HepG2 (cell line): ENCODE measurements around the gene ZFPL1. TPM values are rescaled to one million over a fixed set of nuclear protein-coding genes. Genes with fewer than 3 reads are reported as not detected.

Experiments used
- ARNT2 ChIP-seq: sonication (generic); formaldehyde crosslinking; IDR thresholded peaks from 2 replicates; pipeline ENCODE4 v1.8.0; 2022; ENCODE audit warnings: mild to moderate bottlenecking, low read depth, missing genetic modification reagents, moderate library complexity
- ELF1 ChIP-seq: sonication (generic); formaldehyde crosslinking; IDR thresholded peaks from 2 replicates; pipeline ENCODE4 v1.4.0; 2020; ENCODE audit warnings: missing genetic modification reagents
- ESRRA ChIP-seq: sonication (generic); formaldehyde crosslinking; IDR thresholded peaks from 2 replicates; pipeline ENCODE4 v1.5.1; 2020; ENCODE audit warnings: mild to moderate bottlenecking, low read depth, missing genetic modification reagents
- FOXJ3 ChIP-seq: sonication (generic); formaldehyde crosslinking; IDR thresholded peaks from 2 replicates; pipeline ENCODE4 v1.4.0; 2020; ENCODE audit warnings: missing genetic modification reagents, mild to moderate bottlenecking, borderline replicate concordance
- GTF3A ChIP-seq: sonication (generic); formaldehyde crosslinking; conservative IDR thresholded peaks from 2 replicates; pipeline ENCODE4 v1.4.0; 2020; ENCODE audit warnings: mild to moderate bottlenecking, missing genetic modification reagents
- HNF4G ChIP-seq, 2 experiments: sonication (generic) in 1 of 2; formaldehyde crosslinking in 1 of 2; IDR thresholded peaks; 2 replicates each; pipeline versions ENCODE4 v1.4.0 to v1.6.1; 2011 to 2020; ENCODE audit warnings: borderline replicate concordance in 2 of 2, low read depth in 2 of 2, mild to moderate bottlenecking in 2 of 2, low read length in 1 of 2, missing genetic modification reagents in 1 of 2, moderate library complexity in 1 of 2
- KDM5B ChIP-seq: sonication (generic); formaldehyde crosslinking; IDR thresholded peaks from 2 replicates; pipeline ENCODE4 v1.4.0; 2020; ENCODE audit warnings: missing genetic modification reagents, mild to moderate bottlenecking, borderline replicate concordance
- TBL1XR1 ChIP-seq: fragments of 150-350 bp; IDR thresholded peaks from 2 replicates; pipeline ENCODE4 v1.6.1; 2014; ENCODE audit warnings: borderline replicate concordance, low read length; ENCODE audit not compliant: partially characterized antibody
- ZMYM2 ChIP-seq: sonication (generic); formaldehyde crosslinking; IDR thresholded peaks from 2 replicates; pipeline ENCODE4 v1.8.0; 2022; ENCODE audit warnings: mild to moderate bottlenecking, missing genetic modification reagents
- ZNF33B ChIP-seq: sonication (generic); formaldehyde crosslinking; IDR thresholded peaks from 2 replicates; pipeline ENCODE4 v1.5.1; 2020; ENCODE audit warnings: mild to moderate bottlenecking, missing genetic modification reagents
- ZNF605 ChIP-seq: sonication (generic); formaldehyde crosslinking; IDR thresholded peaks from 2 replicates; pipeline ENCODE4 v1.8.0; 2022; ENCODE audit warnings: mild to moderate bottlenecking, missing genetic modification reagents
- ZNF660 ChIP-seq: sonication (generic); formaldehyde crosslinking; IDR thresholded peaks from 2 replicates; pipeline ENCODE4 v1.5.1; 2020; ENCODE audit warnings: mild to moderate bottlenecking, low read depth, missing genetic modification reagents, borderline replicate concordance
- ZNF761 ChIP-seq: sonication (generic); formaldehyde crosslinking; conservative IDR thresholded peaks from 2 replicates; pipeline ENCODE4 v1.4.0; 2020; ENCODE audit warnings: mild to moderate bottlenecking, missing genetic modification reagents
- polyA plus RNA-seq, 8 experiments: library from polyadenylated mRNA; depleted of rRNA in 3 of 8; stranded (reverse) in 7 of 8; unstranded in 1 of 8; fragments of >200 nt; fragmentation: Illumina TruSeq in 4 of 8; extraction: Trizol in 4 of 8; gene quantifications; 2 replicates each; pipeline versions ENCODE4 v1.2.1 to v1.2.3, GENCODE V29; 2011 to 2016; ENCODE audit warnings: low read depth in 4 of 8, missing spikeins in 1 of 8, mixed read lengths in 1 of 8; ENCODE audit not compliant: insufficient read depth in 1 of 8
- total RNA-seq, 5 experiments: library from RNA; depleted of rRNA; stranded (reverse); fragments of >200 nt; fragmentation: Illumina TruSeq; extraction: Trizol; gene quantifications; 2 replicates each; pipeline ENCODE4 v1.2.3, GENCODE V29; 2016; ENCODE audit warnings: low read depth in 1 of 5
- TF ChIP-seq, protein P1 (sequence below): IDR thresholded peaks from 2 replicates; pipeline ENCODE4 v1.6.1; 2016; ENCODE audit warnings: low read depth, control low read depth
- TF ChIP-seq, protein P2 (sequence below): sonication (generic); formaldehyde crosslinking; IDR thresholded peaks from 2 replicates; pipeline ENCODE4 v1.4.0; 2020; ENCODE audit warnings: missing genetic modification reagents
- TF ChIP-seq, protein P3 (sequence below): sonication (generic); formaldehyde crosslinking; IDR thresholded peaks from 2 replicates; pipeline ENCODE4 v1.8.1; 2023; ENCODE audit warnings: mild to moderate bottlenecking, missing genetic modification reagents
- TF ChIP-seq, protein P4 (sequence below): IDR thresholded peaks from 2 replicates; pipeline ENCODE4 v1.6.1; 2018; ENCODE audit warnings: missing genetic modification reagents
- TF ChIP-seq, protein P5 (sequence below): sonication (generic); formaldehyde crosslinking; IDR thresholded peaks from 2 replicates; pipeline ENCODE4 v1.8.0; 2022; ENCODE audit warnings: mild to moderate bottlenecking, missing genetic modification reagents, moderate library complexity
- TF ChIP-seq, protein P6 (sequence below): sonication (generic); formaldehyde crosslinking; IDR thresholded peaks from 2 replicates; pipeline ENCODE4 v1.8.1; 2023; ENCODE audit warnings: mild to moderate bottlenecking, missing genetic modification reagents

Gene ZFPL1
- total and polyA plus RNA-seq, 2 of the 13 experiments (the other 11 are each of a cell fraction or from before 2014, with no cell fraction given), result 32.2 to 56.0 TPM

DNA sequence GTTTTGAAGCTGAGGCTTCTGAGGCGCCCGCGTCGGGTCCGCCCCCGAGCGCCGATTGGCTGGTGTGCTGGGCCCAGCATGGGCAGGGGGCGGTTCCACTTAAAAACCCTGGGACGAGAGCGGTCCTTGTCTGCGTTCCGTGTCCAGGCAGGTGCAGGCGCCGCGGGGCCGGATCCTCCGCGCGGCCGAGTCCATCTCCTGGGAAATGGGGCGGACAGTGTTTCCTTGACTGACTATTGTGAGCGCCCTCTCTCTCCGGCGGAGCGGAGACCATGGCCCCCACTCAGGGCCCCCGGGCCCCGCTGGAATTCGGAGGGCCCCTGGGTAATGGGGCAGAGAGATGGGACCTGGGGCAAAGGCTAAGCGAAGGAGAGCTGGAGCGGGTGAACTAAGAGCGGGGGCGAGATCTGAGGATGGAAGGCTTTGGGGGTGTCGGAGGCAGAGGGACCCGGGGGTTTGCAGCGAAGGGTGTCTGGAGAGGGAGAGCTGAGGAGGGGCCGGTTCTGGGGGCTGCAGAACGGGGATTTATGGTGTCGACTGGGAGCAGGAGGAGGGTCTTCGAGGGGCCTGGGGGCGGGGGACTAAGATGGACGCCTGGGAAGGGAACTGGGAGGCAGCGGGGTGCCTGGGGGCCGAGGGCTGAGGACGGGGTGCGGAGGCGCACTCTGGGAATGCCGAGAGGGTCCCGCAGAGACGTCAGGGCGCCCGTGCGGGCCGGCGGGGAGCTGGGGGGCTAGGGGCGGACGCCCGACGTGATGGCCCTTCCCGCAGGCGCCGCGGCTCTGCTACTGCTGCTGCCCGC lies 27.9 kb downstream of the ZFPL1 start, which contains the start of gene TM7SF2 (continued):
- TF ChIP-seq ZNF33B (CRISPR knock-in tag) (no peak), GTF3A (CRISPR knock-in tag) (no peak), HNF4G (IDR thresholded peaks at IDR 0.05; ENCODE audit: borderline replicate concordance, low read depth, low read length) (no peak), HNF4G (CRISPR knock-in tag; IDR thresholded peaks at IDR 0.05; ENCODE audit: borderline replicate concordance, low read depth) (no peak), ZNF605 (CRISPR knock-in tag) (peak; percentile 82), ARNT2 (no peak; the same call in 1 of the 2 replicates), ZNF761 (0 out of 2 replicates have a peak, but pooled peaks have one; percentile 23), ELF1 (CRISPR knock-in tag) (peak; percentile 22; the same call in 1 of the 2 replicates), TBL1XR1 (peak; percentile 17), ZMYM2 (CRISPR knock-in tag) (peak; percentile 7; the same call in 1 of the 2 replicates), ESRRA (CRISPR knock-in tag) (no peak), ZNF660 (no peak), FOXJ3 (CRISPR knock-in tag) (no peak), KDM5B (CRISPR knock-in tag) (peak; percentile 49)
- TF ChIP-seq, protein P1, sequence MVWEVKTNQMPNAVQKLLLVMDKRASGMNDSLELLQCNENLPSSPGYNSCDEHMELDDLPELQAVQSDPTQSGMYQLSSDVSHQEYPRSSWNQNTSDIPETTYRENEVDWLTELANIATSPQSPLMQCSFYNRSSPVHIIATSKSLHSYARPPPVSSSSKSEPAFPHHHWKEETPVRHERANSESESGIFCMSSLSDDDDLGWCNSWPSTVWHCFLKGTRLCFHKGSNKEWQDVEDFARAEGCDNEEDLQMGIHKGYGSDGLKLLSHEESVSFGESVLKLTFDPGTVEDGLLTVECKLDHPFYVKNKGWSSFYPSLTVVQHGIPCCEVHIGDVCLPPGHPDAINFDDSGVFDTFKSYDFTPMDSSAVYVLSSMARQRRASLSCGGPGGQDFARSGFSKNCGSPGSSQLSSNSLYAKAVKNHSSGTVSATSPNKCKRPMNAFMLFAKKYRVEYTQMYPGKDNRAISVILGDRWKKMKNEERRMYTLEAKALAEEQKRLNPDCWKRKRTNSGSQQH, result 0 out of 2 replicates have a peak, but pooled peaks have one; percentile 51
- TF ChIP-seq, protein P2, sequence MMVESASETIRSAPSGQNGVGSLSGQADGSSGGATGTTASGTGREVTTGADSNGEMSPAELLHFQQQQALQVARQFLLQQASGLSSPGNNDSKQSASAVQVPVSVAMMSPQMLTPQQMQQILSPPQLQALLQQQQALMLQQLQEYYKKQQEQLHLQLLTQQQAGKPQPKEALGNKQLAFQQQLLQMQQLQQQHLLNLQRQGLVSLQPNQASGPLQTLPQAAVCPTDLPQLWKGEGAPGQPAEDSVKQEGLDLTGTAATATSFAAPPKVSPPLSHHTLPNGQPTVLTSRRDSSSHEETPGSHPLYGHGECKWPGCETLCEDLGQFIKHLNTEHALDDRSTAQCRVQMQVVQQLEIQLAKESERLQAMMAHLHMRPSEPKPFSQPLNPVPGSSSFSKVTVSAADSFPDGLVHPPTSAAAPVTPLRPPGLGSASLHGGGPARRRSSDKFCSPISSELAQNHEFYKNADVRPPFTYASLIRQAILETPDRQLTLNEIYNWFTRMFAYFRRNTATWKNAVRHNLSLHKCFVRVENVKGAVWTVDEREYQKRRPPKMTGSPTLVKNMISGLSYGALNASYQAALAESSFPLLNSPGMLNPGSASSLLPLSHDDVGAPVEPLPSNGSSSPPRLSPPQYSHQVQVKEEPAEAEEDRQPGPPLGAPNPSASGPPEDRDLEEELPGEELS (CRISPR knock-in tag), result peak; percentile 46
- TF ChIP-seq, protein P3, sequence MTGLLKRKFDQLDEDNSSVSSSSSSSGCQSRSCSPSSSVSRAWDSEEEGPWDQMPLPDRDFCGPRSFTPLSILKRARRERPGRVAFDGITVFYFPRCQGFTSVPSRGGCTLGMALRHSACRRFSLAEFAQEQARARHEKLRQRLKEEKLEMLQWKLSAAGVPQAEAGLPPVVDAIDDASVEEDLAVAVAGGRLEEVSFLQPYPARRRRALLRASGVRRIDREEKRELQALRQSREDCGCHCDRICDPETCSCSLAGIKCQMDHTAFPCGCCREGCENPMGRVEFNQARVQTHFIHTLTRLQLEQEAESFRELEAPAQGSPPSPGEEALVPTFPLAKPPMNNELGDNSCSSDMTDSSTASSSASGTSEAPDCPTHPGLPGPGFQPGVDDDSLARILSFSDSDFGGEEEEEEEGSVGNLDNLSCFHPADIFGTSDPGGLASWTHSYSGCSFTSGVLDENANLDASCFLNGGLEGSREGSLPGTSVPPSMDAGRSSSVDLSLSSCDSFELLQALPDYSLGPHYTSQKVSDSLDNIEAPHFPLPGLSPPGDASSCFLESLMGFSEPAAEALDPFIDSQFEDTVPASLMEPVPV (CRISPR knock-in tag), result peak; percentile 75
- TF ChIP-seq, protein P4, sequence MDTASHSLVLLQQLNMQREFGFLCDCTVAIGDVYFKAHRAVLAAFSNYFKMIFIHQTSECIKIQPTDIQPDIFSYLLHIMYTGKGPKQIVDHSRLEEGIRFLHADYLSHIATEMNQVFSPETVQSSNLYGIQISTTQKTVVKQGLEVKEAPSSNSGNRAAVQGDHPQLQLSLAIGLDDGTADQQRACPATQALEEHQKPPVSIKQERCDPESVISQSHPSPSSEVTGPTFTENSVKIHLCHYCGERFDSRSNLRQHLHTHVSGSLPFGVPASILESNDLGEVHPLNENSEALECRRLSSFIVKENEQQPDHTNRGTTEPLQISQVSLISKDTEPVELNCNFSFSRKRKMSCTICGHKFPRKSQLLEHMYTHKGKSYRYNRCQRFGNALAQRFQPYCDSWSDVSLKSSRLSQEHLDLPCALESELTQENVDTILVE, result no peak
- TF ChIP-seq, protein P5, sequence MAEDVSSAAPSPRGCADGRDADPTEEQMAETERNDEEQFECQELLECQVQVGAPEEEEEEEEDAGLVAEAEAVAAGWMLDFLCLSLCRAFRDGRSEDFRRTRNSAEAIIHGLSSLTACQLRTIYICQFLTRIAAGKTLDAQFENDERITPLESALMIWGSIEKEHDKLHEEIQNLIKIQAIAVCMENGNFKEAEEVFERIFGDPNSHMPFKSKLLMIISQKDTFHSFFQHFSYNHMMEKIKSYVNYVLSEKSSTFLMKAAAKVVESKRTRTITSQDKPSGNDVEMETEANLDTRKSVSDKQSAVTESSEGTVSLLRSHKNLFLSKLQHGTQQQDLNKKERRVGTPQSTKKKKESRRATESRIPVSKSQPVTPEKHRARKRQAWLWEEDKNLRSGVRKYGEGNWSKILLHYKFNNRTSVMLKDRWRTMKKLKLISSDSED (CRISPR knock-in tag), result no peak
- TF ChIP-seq, protein P6, sequence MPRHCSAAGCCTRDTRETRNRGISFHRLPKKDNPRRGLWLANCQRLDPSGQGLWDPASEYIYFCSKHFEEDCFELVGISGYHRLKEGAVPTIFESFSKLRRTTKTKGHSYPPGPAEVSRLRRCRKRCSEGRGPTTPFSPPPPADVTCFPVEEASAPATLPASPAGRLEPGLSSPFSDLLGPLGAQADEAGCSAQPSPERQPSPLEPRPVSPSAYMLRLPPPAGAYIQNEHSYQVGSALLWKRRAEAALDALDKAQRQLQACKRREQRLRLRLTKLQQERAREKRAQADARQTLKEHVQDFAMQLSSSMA (CRISPR knock-in tag), result 0 out of 2 replicates have a peak, but pooled peaks have one; percentile 16
